Esophagus muscularis mucosa (tissue), 4 donors: Measurements from ENCODE around the gene SYNJ2. TPM values are rescaled to one million over a fixed set of nuclear protein-coding genes. Genes with fewer than 3 reads are reported as not detected.

Experiments
- DNase-seq: peaks from one replicate; pipeline ENCODE4 v3.0.0-alpha.2; 2017; ENCODE audit errors: extremely low spot score
- H3K27ac ChIP-seq, 4 donors: fragments of 200-600 bp; sonication (generic); replicated peaks in 1 of 4; 1 replicate in 3 of 4; 2 replicates in 1 of 4; pipeline ENCODE4 v1.5.1; 2016 to 2019; ENCODE audit warnings: mild to moderate bottlenecking in 1 of 4
- H3K27me3 ChIP-seq, 4 donors: fragments of 200-600 bp; sonication (generic); one replicate each; pipeline versions ENCODE4 v1.5.1 to v1.6.0; 2016 to 2019
- H3K36me3 ChIP-seq, 4 donors: fragments of 200-600 bp; sonication (generic); one replicate each; pipeline ENCODE4 v1.5.1; 2016 to 2019
- H3K4me1 ChIP-seq, 4 donors: fragments of 200-600 bp; sonication (generic); one replicate each; pipeline ENCODE4 v1.5.1; 2016 to 2019
- H3K4me3 ChIP-seq, 4 donors: fragments of 200-600 bp; sonication (generic); 1 replicate in 2 of 4; 2 replicates in 2 of 4; pipeline ENCODE4 v1.5.1; 2016 to 2019; ENCODE audit warnings: mild to moderate bottlenecking in 4 of 4, moderate library complexity in 1 of 4
- H3K9me3 ChIP-seq, 4 donors: fragments of 200-600 bp; sonication (generic); 1 replicate in 3 of 4; 2 replicates in 1 of 4; pipeline ENCODE4 v1.5.1; 2016 to 2019
- EP300 ChIP-seq: sonication (generic); formaldehyde crosslinking; IDR thresholded peaks from one replicate; pipeline ENCODE4 v1.6.1; 2017; ENCODE audit warnings: antibody characterized with exemption
- POLR2A ChIP-seq: fragments of 450-650 bp; IDR thresholded peaks from one replicate; pipeline ENCODE4 v1.6.1; 2017; ENCODE audit warnings: antibody characterized with exemption, moderate library complexity, mild to moderate bottlenecking, low read depth
- POLR2AphosphoS5 ChIP-seq, 2 donors: sonication (generic); formaldehyde crosslinking; IDR thresholded peaks; one replicate each; pipeline ENCODE4 v1.6.1; 2017; ENCODE audit warnings: antibody characterized with exemption in 2 of 2
- WGBS: methylation state at CpG from one replicate; pipeline ENCODE4 v1.1.5; 2018; 5-methylcytosine and 5-hydroxymethylcytosine counted together
- intact Hi-C: fragments of 100-400 bp; cut with DNase I; formaldehyde crosslinking; loops from one replicate; pipeline ENCODE4 v1.15.1; 2023
- total RNA-seq, 4 donors: library from RNA; depleted of rRNA; stranded (reverse); fragments of >200 nt; gene quantifications; one replicate each; pipeline versions ENCODE4 v1.1.0 to v1.2.1, GENCODE V29; 2016
- TF ChIP-seq, protein P1 (sequence below), 3 experiments: fragments of 200-600 bp in 2 of 3; fragments of 450-650 bp in 1 of 3; sonication (generic) in 2 of 3; IDR thresholded peaks; one replicate each; pipeline ENCODE4 v1.5.1; 2017 to 2019; ENCODE audit warnings: antibody characterized with exemption in 3 of 3, mild to moderate bottlenecking in 2 of 3, moderate library complexity in 1 of 3

The SYNJ2 gene
- total RNA-seq, 4 donors from 2014 or later = 17.0 to 25.3 (median 25.1) TPM

DNA sequence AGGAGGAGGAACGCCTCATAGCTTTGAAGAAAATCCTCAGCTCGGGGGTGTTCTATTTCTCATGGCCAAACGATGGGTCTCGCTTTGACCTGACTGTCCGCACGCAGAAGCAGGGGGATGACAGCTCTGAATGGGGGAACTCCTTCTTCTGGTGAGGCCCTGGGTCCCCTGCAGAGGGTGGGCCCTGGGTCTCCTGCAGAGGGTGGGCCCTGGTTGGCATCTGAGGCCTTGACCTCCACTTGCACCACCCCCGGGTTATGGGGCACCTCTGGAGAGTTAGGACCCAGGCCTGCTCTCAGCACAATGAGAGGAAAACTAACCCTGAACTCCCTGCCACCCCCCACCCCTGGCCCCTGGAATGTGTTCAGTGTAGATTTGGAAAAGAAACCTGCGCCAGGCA is 47.2 kb downstream of the SYNJ2 start:
- no peak for DNase-seq
- TF ChIP-seq, protein P1, sequence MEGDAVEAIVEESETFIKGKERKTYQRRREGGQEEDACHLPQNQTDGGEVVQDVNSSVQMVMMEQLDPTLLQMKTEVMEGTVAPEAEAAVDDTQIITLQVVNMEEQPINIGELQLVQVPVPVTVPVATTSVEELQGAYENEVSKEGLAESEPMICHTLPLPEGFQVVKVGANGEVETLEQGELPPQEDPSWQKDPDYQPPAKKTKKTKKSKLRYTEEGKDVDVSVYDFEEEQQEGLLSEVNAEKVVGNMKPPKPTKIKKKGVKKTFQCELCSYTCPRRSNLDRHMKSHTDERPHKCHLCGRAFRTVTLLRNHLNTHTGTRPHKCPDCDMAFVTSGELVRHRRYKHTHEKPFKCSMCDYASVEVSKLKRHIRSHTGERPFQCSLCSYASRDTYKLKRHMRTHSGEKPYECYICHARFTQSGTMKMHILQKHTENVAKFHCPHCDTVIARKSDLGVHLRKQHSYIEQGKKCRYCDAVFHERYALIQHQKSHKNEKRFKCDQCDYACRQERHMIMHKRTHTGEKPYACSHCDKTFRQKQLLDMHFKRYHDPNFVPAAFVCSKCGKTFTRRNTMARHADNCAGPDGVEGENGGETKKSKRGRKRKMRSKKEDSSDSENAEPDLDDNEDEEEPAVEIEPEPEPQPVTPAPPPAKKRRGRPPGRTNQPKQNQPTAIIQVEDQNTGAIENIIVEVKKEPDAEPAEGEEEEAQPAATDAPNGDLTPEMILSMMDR (IDR thresholded peaks at IDR 0.05) = no peak
- TF ChIP-seq POLR2A = no peak
- no peak for TF ChIP-seq POLR2AphosphoS5 (IDR thresholded peaks at IDR 0.05)
- TF ChIP-seq EP300 = no peak
- intact Hi-C loops = no loop called here
- Histone ChIP-seq H3K36me3 (peaks cover 0 to 13% (median 5%) of the 10 kb centered on the region in 4 donors), H3K4me1 (peaks cover 58 to 65% (median 61%) of the 10 kb centered on the region in 4 donors), H3K4me3 (no peak overlapping the region), H3K27me3 (no peaks in the 10 kb centered on the region), H3K27ac (no peak overlapping the region), H3K9me3 (no peaks in the 10 kb centered on the region)
- WGBS = 95% methylated on average over 8 of the region's 8 CpGs

DNA sequence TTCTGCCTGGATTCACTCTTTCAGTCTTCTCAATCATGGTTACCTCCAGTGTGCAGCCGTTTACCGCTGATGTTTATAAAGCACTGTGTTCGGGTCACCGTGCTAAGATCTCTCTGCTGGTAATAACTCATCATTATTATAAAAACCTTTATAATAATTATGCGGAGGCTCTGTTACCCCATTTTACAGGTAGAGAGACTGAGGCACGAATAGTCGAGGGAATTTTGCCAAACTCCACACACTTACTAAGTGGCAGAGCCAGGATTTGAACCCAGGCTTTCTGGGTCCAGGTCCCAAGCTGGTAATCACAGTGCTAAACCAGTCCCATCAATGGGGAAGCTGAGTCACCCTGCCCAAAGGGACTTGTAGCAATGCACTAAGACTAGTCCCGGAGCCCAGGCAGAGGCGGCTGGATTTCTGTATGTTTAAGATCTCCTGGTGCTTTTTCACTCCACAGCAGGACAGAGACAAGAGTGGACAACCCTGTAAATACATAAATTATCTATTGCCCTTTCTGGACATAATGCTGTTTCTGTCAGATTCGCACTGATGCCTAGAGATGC is 48.1 kb downstream of the SYNJ2 start:
- peaks cover 3 to 13% (median 6%) of the 10 kb centered on the region in 4 donors for H3K36me3 ChIP-seq
- 88% methylated on average over 10 of the region's 10 CpGs for WGBS
- TF ChIP-seq EP300 = no peak
- TF ChIP-seq POLR2A = no peak
- TF ChIP-seq, protein P1 (IDR thresholded peaks at IDR 0.05) = no peak
- TF ChIP-seq POLR2AphosphoS5 (IDR thresholded peaks at IDR 0.05) = no peak
- peaks cover 62 to 72% (median 66%) of the 10 kb centered on the region in 4 donors for H3K4me1 ChIP-seq
- no peak overlapping the region for H3K4me3 ChIP-seq
- H3K27me3 ChIP-seq = no peaks in the 10 kb centered on the region
- no peaks in the 10 kb centered on the region for H3K9me3 ChIP-seq
- no peak overlapping the region for H3K27ac ChIP-seq
- no peak for DNase-seq
- intact Hi-C loops = no loop called here

DNA sequence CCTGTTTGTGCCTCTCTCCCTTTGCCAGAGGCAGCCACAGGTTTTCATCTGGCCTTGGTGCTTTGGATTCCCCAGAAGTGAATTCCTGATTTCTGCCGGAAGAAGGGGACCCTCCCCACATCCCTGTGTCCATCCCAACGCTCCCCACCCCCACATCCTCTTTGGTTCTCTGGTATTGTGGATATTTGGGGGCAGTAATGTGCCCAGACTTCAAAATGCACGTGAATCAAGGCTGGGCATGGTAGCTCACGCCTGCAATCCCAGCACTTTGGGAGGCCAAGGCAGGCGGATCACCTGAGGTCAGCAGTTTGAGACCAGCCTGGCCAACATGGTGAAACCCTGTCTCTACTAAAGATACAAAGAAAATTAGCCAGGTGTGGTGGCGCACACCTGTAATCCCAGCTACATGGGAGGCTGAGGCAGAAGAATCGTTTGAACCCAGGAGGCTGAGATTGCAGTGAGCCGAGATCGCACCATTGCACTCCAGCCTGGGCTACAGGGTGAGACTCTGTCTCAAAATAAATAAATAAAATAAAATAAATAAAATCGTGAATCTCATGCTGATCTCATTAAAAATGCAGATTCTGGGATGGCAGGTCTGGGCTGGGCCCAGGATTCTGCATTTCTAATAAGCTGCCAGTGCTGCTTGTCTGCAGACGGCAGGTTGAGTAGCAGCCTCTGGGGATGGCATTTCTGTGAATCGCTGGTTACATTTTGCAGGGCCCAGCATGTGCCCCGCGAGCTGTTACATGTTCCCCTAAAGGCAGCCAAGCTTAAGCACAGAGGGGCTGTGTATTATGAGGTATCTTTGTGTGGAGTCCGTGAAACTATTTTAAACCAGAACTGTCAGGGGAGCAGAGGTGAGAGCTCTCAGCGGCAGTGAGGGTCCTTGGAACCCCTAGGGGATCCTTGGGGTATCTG is 49.0 kb downstream of the SYNJ2 start:
- TF ChIP-seq POLR2A (no peak), POLR2AphosphoS5 (IDR thresholded peaks at IDR 0.05) (no peak), EP300 (no peak)
- TF ChIP-seq, protein P1 (IDR thresholded peaks at IDR 0.05) = no peak
- no peaks in the 10 kb centered on the region for H3K27me3 ChIP-seq
- no peak overlapping the region for H3K4me3 ChIP-seq
- peak overlapping the region; percentile 41 to 60 (median 46) for H3K27ac ChIP-seq
- H3K36me3 ChIP-seq = peaks cover 3 to 13% (median 7%) of the 10 kb centered on the region in 4 donors
- peaks cover 59 to 68% (median 62%) of the 10 kb centered on the region in 4 donors for H3K4me1 ChIP-seq
- WGBS = 88% methylated on average over 16 of the region's 16 CpGs
- no peaks in the 10 kb centered on the region for H3K9me3 ChIP-seq
- intact Hi-C loops = no loop called here
- no peak for DNase-seq

DNA sequence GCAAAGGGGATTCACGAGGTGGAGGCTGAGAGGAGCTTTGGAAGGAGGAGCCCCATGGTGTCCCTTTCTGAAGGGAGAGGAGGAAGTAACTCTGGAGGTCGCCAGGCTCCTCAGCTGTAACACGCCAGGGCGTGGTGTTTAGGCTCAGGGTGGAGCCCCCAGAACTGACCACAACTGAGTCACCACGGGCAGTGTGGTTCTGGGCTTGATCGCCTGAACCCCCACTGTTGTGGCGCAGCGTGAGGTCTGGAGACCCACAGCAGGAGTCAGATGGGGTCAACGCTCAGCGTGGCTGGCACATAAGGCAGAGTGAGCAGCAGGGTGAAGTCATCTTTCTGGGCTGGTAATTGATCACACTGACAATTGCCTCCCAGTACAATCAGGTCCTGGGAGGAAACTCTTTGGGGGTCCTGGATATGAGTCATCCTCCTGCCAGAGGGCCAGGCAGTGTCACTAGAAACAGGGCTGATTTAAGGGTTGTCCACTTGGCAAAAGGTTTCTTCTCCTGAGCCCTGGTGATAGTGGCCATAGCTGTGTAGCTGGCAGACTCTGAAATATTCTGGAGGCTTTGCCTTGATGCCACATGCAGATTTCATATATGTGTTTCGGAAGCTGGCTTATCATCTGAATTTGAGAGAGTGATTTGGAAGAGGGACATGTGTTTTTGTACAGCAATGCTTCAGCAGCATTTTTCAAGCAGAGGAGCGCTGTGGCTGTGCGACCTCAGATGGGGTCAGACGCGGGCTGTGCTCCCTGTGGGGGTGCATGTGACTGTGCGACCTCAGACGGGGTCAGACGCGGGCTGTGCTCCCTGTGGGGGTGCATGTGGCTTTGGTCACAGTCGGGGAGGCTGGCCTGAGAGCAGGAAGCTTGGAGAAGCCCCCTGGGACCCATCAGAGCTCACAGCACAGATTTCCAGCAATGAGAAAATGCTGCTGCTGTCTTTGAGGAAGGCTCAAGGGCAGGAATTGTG is 50.0 kb downstream of the SYNJ2 start:
- Histone ChIP-seq H3K9me3 (no peaks in the 10 kb centered on the region), H3K4me3 (no peak overlapping the region), H3K4me1 (peaks cover 49 to 58% (median 52%) of the 10 kb centered on the region in 4 donors), H3K36me3 (peaks cover 3 to 13% (median 7%) of the 10 kb centered on the region in 4 donors), H3K27ac (peak overlapping the region; percentile 41 to 60 (median 46)), H3K27me3 (no peaks in the 10 kb centered on the region)
- intact Hi-C loops = no loop called here
- WGBS = 56% methylated on average over 14 of the region's 20 CpGs
- no peak for DNase-seq
- no peak for TF ChIP-seq POLR2A
- no peak for TF ChIP-seq EP300
- TF ChIP-seq POLR2AphosphoS5 (IDR thresholded peaks at IDR 0.05) = peak in 1 of 2 donors; percentile 13
- TF ChIP-seq, protein P1 (IDR thresholded peaks at IDR 0.05) = no peak
